Glomerular endothelial cell (primary cell): ENCODE results near the gene ATP8A2. TPM values are rescaled to one million over a fixed set of nuclear protein-coding genes. Genes with fewer than 3 reads are reported as not detected.

ENCODE experiments used
- DNase-seq: peaks from one replicate; pipeline ENCODE4 v3.0.0-alpha.2; 2011; ENCODE audit warnings: low read depth, low spot score; ENCODE audit errors: extremely low read depth
- total RNA-seq: library from RNA; depleted of rRNA; stranded (reverse); fragments of >200 nt; gene quantifications from 2 replicates; pipeline ENCODE4 v1.2.3, GENCODE V29; 2015

Gene ATP8A2
- total RNA-seq, 1 donor from 2014 or later, result 0.12 TPM

GRCh38 chr13:26020891-26021290 lies 649.1 kb downstream of the ATP8A2 start:
- no peak for DNase-seq

- no peak for DNase-seq
Observed at GRCh38 chr13:26021516-26021915, 649.7 kb downstream of the ATP8A2 start.

GRCh38 chr13:26021956-26022355 lies 650.2 kb downstream of the ATP8A2 start:
- DNase-seq, result no peak

GRCh38 chr13:26022538-26023292 lies 650.9 kb downstream of the ATP8A2 start:
- DNase-seq, result no peak

GRCh38 chr13:26024558-26024957 lies 652.8 kb downstream of the ATP8A2 start:
- DNase-seq, result no peak

- no peak for DNase-seq
Observed at GRCh38 chr13:26025196-26025595, 653.4 kb downstream of the ATP8A2 start.

GRCh38 chr13:26025771-26026170 lies 654.0 kb downstream of the ATP8A2 start:
- no peak for DNase-seq

GRCh38 chr13:26026211-26026610 lies 654.4 kb downstream of the ATP8A2 start:
- no peak for DNase-seq

- DNase-seq, result no peak
Observed at GRCh38 chr13:26029581-26030136, 657.9 kb downstream of the ATP8A2 start.

- no peak for DNase-seq
Observed at GRCh38 chr13:26030331-26030730, 658.6 kb downstream of the ATP8A2 start.

- DNase-seq, result no peak
Observed at GRCh38 chr13:26034018-26034417, 662.2 kb downstream of the ATP8A2 start.

GRCh38 chr13:26036383-26036782 lies 664.6 kb downstream of the ATP8A2 start:
- DNase-seq, result no peak

- DNase-seq, result no peak
Observed at GRCh38 chr13:26037302-26037701, 665.5 kb downstream of the ATP8A2 start.

GRCh38 chr13:26038931-26039475 lies 667.2 kb downstream of the ATP8A2 start:
- no peak for DNase-seq

GRCh38 chr13:26041444-26041843 lies 669.7 kb downstream of the ATP8A2 start:
- DNase-seq, result no peak

- no peak for DNase-seq
Observed at GRCh38 chr13:26042785-26043184, 671.0 kb downstream of the ATP8A2 start.

GRCh38 chr13:26045142-26045541 lies 673.4 kb downstream of the ATP8A2 start:
- no peak for DNase-seq

- no peak for DNase-seq
Observed at GRCh38 chr13:26046639-26047038, 674.9 kb downstream of the ATP8A2 start.

- DNase-seq, result no peak
Observed at GRCh38 chr13:26047040-26047439, 675.3 kb downstream of the ATP8A2 start.

- no peak for DNase-seq
Observed at GRCh38 chr13:26048741-26049140, 677.0 kb downstream of the ATP8A2 start.

- no peak for DNase-seq
Observed at GRCh38 chr13:26050568-26051230, 678.9 kb downstream of the ATP8A2 start.

GRCh38 chr13:26051231-26051656 lies 679.5 kb downstream of the ATP8A2 start:
- no peak for DNase-seq
